Tibial nerve (tissue), 4 donors: ENCODE data around the gene C22orf15.

Experiments
- EP300 ChIP-seq, 2 donors: sonication (generic); formaldehyde crosslinking; IDR thresholded peaks; one replicate each; pipeline ENCODE4 v1.6.1; 2017; ENCODE audit warnings: antibody characterized with exemption in 2 of 2, mild to moderate bottlenecking in 1 of 2
- POLR2A ChIP-seq, 2 donors: fragments of 450-650 bp; IDR thresholded peaks; one replicate each; pipeline ENCODE4 v1.6.1; 2017; ENCODE audit warnings: antibody characterized with exemption in 2 of 2, mild to moderate bottlenecking in 2 of 2, moderate library complexity in 2 of 2
- TF ChIP-seq, protein P1 (sequence below), 5 experiments: fragments of 200-600 bp in 3 of 5; fragments of 450-650 bp in 2 of 5; sonication (generic) in 3 of 5; IDR thresholded peaks; one replicate each; pipeline ENCODE4 v1.5.1; 2016 to 2019; ENCODE audit warnings: antibody characterized with exemption in 5 of 5, mild to moderate bottlenecking in 3 of 5, moderate library complexity in 2 of 5

DNA sequence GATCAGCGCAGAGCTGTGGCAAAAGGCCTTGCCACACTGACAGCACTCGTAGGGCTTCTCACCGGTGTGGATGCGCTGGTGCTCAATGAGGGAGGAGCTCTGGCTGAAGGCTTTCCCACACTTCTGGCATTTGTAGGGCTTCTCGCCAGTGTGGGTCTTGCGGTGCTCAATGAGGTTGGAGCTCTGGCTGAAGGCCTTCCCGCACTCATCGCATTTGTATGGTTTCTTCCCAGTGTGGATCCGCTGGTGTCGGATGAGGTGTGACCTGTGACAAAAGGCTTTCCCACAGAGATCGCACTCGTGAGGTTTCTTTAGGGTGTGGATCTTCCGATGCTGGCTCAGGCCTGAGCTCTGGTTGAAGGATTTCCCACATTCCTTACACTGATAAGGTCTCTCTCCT is 18.8 kb upstream of the C22orf15 start:
- TF ChIP-seq, protein P1, sequence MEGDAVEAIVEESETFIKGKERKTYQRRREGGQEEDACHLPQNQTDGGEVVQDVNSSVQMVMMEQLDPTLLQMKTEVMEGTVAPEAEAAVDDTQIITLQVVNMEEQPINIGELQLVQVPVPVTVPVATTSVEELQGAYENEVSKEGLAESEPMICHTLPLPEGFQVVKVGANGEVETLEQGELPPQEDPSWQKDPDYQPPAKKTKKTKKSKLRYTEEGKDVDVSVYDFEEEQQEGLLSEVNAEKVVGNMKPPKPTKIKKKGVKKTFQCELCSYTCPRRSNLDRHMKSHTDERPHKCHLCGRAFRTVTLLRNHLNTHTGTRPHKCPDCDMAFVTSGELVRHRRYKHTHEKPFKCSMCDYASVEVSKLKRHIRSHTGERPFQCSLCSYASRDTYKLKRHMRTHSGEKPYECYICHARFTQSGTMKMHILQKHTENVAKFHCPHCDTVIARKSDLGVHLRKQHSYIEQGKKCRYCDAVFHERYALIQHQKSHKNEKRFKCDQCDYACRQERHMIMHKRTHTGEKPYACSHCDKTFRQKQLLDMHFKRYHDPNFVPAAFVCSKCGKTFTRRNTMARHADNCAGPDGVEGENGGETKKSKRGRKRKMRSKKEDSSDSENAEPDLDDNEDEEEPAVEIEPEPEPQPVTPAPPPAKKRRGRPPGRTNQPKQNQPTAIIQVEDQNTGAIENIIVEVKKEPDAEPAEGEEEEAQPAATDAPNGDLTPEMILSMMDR (IDR thresholded peaks at IDR 0.05), result no peak
- TF ChIP-seq POLR2A (IDR thresholded peaks at IDR 0.05) (no peak), EP300 (IDR thresholded peaks at IDR 0.05) (no peak)
